H9 (cell line): ENCODE measurements around the gene FBN2. TPM values are rescaled to one million over a fixed set of nuclear protein-coding genes. Genes with fewer than 3 reads are reported as not detected.

ENCODE experiments used
- DNase-seq: peaks from one replicate; pipeline ENCODE4 v3.0.0-alpha.2; 2017
- H2AFZ ChIP-seq: one replicate; pipeline ENCODE4 v1.6.1; 2013; ENCODE audit warnings: mild to moderate bottlenecking, low read length, control low read depth, moderate library complexity
- H2AK5ac ChIP-seq: 2 replicates; pipeline ENCODE4 v1.6.1; 2013; ENCODE audit warnings: low read length, control low read depth, mixed read lengths; ENCODE audit not compliant: insufficient read length
- H2BK120ac ChIP-seq: one replicate; pipeline ENCODE4 v1.6.1; 2013; ENCODE audit warnings: low read depth, mild to moderate bottlenecking, low read length, control low read depth, inconsistent platforms; ENCODE audit not compliant: poor library complexity, severe bottlenecking
- H2BK12ac ChIP-seq: 2 replicates; pipeline ENCODE4 v1.6.1; 2013; ENCODE audit warnings: low read length, control low read depth, mixed read lengths, low read depth; ENCODE audit not compliant: insufficient read length
- H2BK15ac ChIP-seq: 2 replicates; pipeline ENCODE4 v1.6.1; 2013; ENCODE audit warnings: low read depth, low read length, control low read depth
- H2BK20ac ChIP-seq: one replicate; pipeline ENCODE4 v1.6.1; 2013; ENCODE audit warnings: low read depth, mild to moderate bottlenecking, low read length, control low read depth, inconsistent platforms; ENCODE audit not compliant: poor library complexity, severe bottlenecking
- H2BK5ac ChIP-seq: 2 replicates; pipeline ENCODE4 v1.6.1; 2013; ENCODE audit warnings: low read length, control low read depth, mixed read lengths; ENCODE audit not compliant: insufficient read length
- H3K14ac ChIP-seq: 2 replicates; pipeline ENCODE4 v1.6.1; 2013; ENCODE audit warnings: low read length, control low read depth; ENCODE audit not compliant: insufficient read depth
- H3K18ac ChIP-seq: 2 replicates; pipeline ENCODE4 v1.6.1; 2013; ENCODE audit warnings: low read depth, mild to moderate bottlenecking, mixed read lengths, low read length, control low read depth; ENCODE audit not compliant: insufficient read length
- H3K23ac ChIP-seq: 2 replicates; pipeline ENCODE4 v1.6.1; 2013; ENCODE audit warnings: low read length, control low read depth, mixed read lengths, low read depth; ENCODE audit not compliant: insufficient read length
- H3K23me2 ChIP-seq: 2 replicates; pipeline ENCODE4 v1.6.1; 2013; ENCODE audit warnings: low read depth, mild to moderate bottlenecking, mixed read lengths, low read length, control low read depth; ENCODE audit not compliant: insufficient read length, poor library complexity, severe bottlenecking
- H3K27ac ChIP-seq: 2 replicates; pipeline ENCODE4 v1.5.1; 2013; ENCODE audit warnings: low read length, control low read depth, mixed read lengths, low read depth; ENCODE audit not compliant: insufficient read length
- H3K27me3 ChIP-seq: 2 replicates; pipeline ENCODE4 v1.6.1; 2013; ENCODE audit warnings: low read length, control low read depth, inconsistent platforms; ENCODE audit not compliant: insufficient read depth
- H3K4ac ChIP-seq: 2 replicates; pipeline ENCODE4 v1.6.1; 2013; ENCODE audit warnings: low read depth, mild to moderate bottlenecking, control low read depth, inconsistent platforms, low read length, moderate library complexity
- H3K4me1 ChIP-seq: 2 replicates; pipeline ENCODE4 v1.6.1; 2013; ENCODE audit warnings: low read length, control low read depth, inconsistent platforms; ENCODE audit not compliant: insufficient read depth
- H3K4me2 ChIP-seq: 2 replicates; pipeline ENCODE4 v1.6.1; 2013; ENCODE audit warnings: low read length, control low read depth, mixed read lengths; ENCODE audit not compliant: insufficient read length, insufficient read depth
- H3K56ac ChIP-seq: 2 replicates; pipeline ENCODE4 v1.6.1; 2013; ENCODE audit warnings: low read depth, mild to moderate bottlenecking, mixed read lengths, low read length, control low read depth; ENCODE audit not compliant: insufficient read length
- H3K79me1 ChIP-seq: 2 replicates; pipeline ENCODE4 v1.6.1; 2013; ENCODE audit warnings: low read depth, mild to moderate bottlenecking, moderate library complexity, low read length, control low read depth, inconsistent platforms; ENCODE audit not compliant: insufficient read depth, poor library complexity, severe bottlenecking
- H3K79me2 ChIP-seq: 2 replicates; pipeline ENCODE4 v1.6.1; 2013; ENCODE audit warnings: low read length, control low read depth, inconsistent platforms; ENCODE audit not compliant: insufficient read depth
- H3K9ac ChIP-seq: 2 replicates; pipeline ENCODE4 v1.6.1; 2013; ENCODE audit warnings: low read length, control low read depth, mixed read lengths; ENCODE audit not compliant: insufficient read length; ENCODE audit errors: extremely low read depth
- H3K9me3 ChIP-seq: one replicate; pipeline ENCODE4 v1.6.1; 2013; ENCODE audit warnings: low read depth, low read length, inconsistent platforms; ENCODE audit not compliant: control insufficient read depth
- H3T11ph ChIP-seq: one replicate; pipeline ENCODE4 v1.6.1; 2013; ENCODE audit warnings: mild to moderate bottlenecking, low read length, control low read depth, inconsistent platforms
- H4K20me1 ChIP-seq: one replicate; pipeline ENCODE4 v1.6.1; 2013; ENCODE audit not compliant: control insufficient read depth, insufficient read length, insufficient read depth
- H4K5ac ChIP-seq: 2 replicates; pipeline ENCODE4 v1.6.1; 2013; ENCODE audit warnings: low read depth, mild to moderate bottlenecking, mixed read lengths, low read length, control low read depth; ENCODE audit not compliant: insufficient read length
- H4K8ac ChIP-seq: replicated peaks from 2 replicates; pipeline ENCODE4 v1.6.1; 2013; ENCODE audit warnings: low read length, control low read depth, mixed read lengths, low read depth; ENCODE audit not compliant: insufficient read length
- H4K91ac ChIP-seq: 2 replicates; pipeline ENCODE4 v1.6.1; 2013; ENCODE audit warnings: low read depth, mild to moderate bottlenecking, moderate library complexity, mixed read lengths, low read length, control low read depth; ENCODE audit not compliant: insufficient read length
- H3K27ac Mint-ChIP-seq, 3 experiments: 2 replicates in 2 of 3; 3 replicates in 1 of 3; pipeline ENCODE4 v1.8.0; 2020 to 2021; ENCODE audit warnings: mixed read lengths in 3 of 3, mild to moderate bottlenecking in 1 of 3, moderate library complexity in 1 of 3
- H3K27me3 Mint-ChIP-seq: 2 replicates; pipeline ENCODE4 v1.8.0; 2021; ENCODE audit warnings: low read depth, mild to moderate bottlenecking, moderate library complexity, mixed read lengths
- H3K36me3 Mint-ChIP-seq, 3 experiments: 2 replicates in 2 of 3; 3 replicates in 1 of 3; pipeline ENCODE4 v1.8.0; 2020 to 2021; ENCODE audit warnings: low read depth in 3 of 3, mixed read lengths in 3 of 3; ENCODE audit not compliant: insufficient read depth in 1 of 3
- H3K4me1 Mint-ChIP-seq, 2 experiments: 2 replicates each; pipeline ENCODE4 v1.8.0; 2020; ENCODE audit warnings: mixed read lengths in 2 of 2
- H3K4me3 Mint-ChIP-seq, 2 experiments: 2 replicates in 1 of 2; 3 replicates in 1 of 2; pipeline ENCODE4 v1.8.0; 2020 to 2021; ENCODE audit warnings: mild to moderate bottlenecking in 2 of 2, mixed read lengths in 2 of 2, moderate library complexity in 1 of 2
- H3K9me3 Mint-ChIP-seq, 2 experiments: 2 replicates in 1 of 2; 3 replicates in 1 of 2; pipeline ENCODE4 v1.8.0; 2020; ENCODE audit warnings: mild to moderate bottlenecking in 2 of 2, mixed read lengths in 2 of 2, moderate library complexity in 1 of 2
- WGBS: extraction: QIAGEN DNeasy Blood & Tissue Kit; methylation state at CpG from one replicate; pipeline ENCODE4 v1.1.7; 2013; ENCODE audit warnings: missing lambda C conversion rate, low lambda C conversion rate, mixed read lengths; ENCODE audit not compliant: insufficient read length; ENCODE audit errors: extremely low coverage; 5-methylcytosine and 5-hydroxymethylcytosine counted together
- total RNA-seq: library from RNA; stranded (reverse); gene quantifications from 2 replicates; pipeline ENCODE4 v1.2.1, GENCODE V29; 2021
- TF ChIP-seq, protein P1 (sequence below): fragments of 200-600 bp; sonication (generic); conservative IDR thresholded peaks from 3 replicates; pipeline ENCODE4 v1.8.0; 2021; ENCODE audit warnings: antibody characterized with exemption, mild to moderate bottlenecking

The FBN2 gene
- total RNA-seq, 1 experiment from 2014 or later = 8.3 TPM

DNA sequence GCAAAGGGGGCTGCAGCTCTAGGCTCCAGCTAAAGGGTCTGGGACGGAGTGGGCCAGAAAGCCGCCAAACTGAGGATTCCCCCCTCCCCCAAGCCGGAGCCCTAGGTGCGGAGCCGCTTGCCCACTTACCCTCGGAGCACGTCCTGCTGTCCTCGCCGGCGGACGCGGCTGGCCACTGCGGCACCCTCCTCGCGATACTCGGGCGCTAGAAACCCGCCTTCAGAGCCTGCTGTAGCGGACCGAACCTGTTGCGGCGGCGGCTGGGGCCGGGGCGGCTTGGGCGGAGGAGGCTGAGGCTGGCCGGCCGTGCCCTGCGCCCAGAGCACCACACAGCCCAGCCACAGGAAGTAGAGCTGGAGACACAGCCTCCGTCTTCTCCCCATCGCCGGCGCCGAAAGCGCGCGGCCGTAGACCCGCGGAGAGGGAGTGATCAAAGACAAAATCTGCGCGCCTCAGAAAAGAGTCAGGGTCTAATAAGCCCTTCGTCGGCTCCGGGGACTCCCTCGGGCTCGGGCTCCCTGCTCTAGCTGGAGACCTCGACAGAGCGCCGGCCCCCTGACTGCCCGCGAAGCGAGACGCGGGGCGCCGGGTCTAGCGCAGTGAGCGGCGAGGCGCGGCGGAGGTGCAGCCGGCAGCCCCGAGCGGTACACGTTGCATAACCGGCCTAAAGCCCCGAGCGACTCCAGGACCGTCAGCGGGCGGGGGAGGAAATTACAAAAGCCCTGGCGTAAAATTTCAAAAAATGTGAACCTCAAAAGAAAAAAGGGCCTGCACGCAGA lies 635 bp downstream of the FBN2 start:
- WGBS = no CpG with 5 or more reads among the region's 75 CpGs
- no peak overlapping the region for H3K27ac ChIP-seq
- H3T11ph ChIP-seq = no peak overlapping the region
- no peak overlapping the region for H2BK12ac ChIP-seq
- no peak overlapping the region for H3K56ac ChIP-seq
- H2BK120ac ChIP-seq = no peak overlapping the region
- no peak overlapping the region for H2BK15ac ChIP-seq
- no peak overlapping the region for H2AK5ac ChIP-seq
- no peak overlapping the region for H3K23ac ChIP-seq
- Mint-ChIP-seq H3K4me1 (peaks cover 10 to 11% of the 10 kb centered on the region in 2 experiments), H3K27me3 (peaks cover 73% of the 10 kb centered on the region), H3K9me3 (no peaks in the 10 kb centered on the region), H3K36me3 (peaks cover 0 to 11% (median 9%) of the 10 kb centered on the region in 3 experiments; a peak in 3 of 7 replicates), H3K27ac (no peak overlapping the region; a peak in 1 of 7 replicates), H3K4me3 (peak overlapping the region; percentile 65 to 82)
- H3K14ac ChIP-seq = peak overlapping the region; percentile 90
- no peak overlapping the region for H4K8ac ChIP-seq
- no peak overlapping the region for H2BK20ac ChIP-seq
- no peaks in the 10 kb centered on the region for H3K9me3 ChIP-seq
- no peak overlapping the region for H3K4ac ChIP-seq
- H2BK5ac ChIP-seq = no peak overlapping the region
- H4K5ac ChIP-seq = no peak overlapping the region
- peak overlapping the region; percentile 66 for H3K4me2 ChIP-seq
- H2AFZ ChIP-seq = no peak overlapping the region
- H3K27me3 ChIP-seq = peaks cover 15% of the 10 kb centered on the region; the same call in 1 of the 2 replicates
- no peak overlapping the region for H4K91ac ChIP-seq
- DNase-seq = peak; percentile 55
- no peaks in the 10 kb centered on the region for H3K79me2 ChIP-seq
- H3K9ac ChIP-seq = peak overlapping the region; percentile 48
- no peaks in the 10 kb centered on the region for H3K79me1 ChIP-seq
- no peaks in the 10 kb centered on the region for H4K20me1 ChIP-seq
- no peaks in the 10 kb centered on the region for H3K4me1 ChIP-seq
- TF ChIP-seq, protein P1, sequence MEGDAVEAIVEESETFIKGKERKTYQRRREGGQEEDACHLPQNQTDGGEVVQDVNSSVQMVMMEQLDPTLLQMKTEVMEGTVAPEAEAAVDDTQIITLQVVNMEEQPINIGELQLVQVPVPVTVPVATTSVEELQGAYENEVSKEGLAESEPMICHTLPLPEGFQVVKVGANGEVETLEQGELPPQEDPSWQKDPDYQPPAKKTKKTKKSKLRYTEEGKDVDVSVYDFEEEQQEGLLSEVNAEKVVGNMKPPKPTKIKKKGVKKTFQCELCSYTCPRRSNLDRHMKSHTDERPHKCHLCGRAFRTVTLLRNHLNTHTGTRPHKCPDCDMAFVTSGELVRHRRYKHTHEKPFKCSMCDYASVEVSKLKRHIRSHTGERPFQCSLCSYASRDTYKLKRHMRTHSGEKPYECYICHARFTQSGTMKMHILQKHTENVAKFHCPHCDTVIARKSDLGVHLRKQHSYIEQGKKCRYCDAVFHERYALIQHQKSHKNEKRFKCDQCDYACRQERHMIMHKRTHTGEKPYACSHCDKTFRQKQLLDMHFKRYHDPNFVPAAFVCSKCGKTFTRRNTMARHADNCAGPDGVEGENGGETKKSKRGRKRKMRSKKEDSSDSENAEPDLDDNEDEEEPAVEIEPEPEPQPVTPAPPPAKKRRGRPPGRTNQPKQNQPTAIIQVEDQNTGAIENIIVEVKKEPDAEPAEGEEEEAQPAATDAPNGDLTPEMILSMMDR = no peak
- H3K18ac ChIP-seq = peak overlapping the region; percentile 75
- H3K23me2 ChIP-seq = peaks cover 32% of the 10 kb centered on the region
